ENCODE measurements around the gene KCTD13.
"Not testable (repeated sequence)": the region's sequence is repeated elsewhere in the genome, so short reads cannot be mapped to it uniquely, and the experiment has no call there.

The KCTD13 gene

DNA sequence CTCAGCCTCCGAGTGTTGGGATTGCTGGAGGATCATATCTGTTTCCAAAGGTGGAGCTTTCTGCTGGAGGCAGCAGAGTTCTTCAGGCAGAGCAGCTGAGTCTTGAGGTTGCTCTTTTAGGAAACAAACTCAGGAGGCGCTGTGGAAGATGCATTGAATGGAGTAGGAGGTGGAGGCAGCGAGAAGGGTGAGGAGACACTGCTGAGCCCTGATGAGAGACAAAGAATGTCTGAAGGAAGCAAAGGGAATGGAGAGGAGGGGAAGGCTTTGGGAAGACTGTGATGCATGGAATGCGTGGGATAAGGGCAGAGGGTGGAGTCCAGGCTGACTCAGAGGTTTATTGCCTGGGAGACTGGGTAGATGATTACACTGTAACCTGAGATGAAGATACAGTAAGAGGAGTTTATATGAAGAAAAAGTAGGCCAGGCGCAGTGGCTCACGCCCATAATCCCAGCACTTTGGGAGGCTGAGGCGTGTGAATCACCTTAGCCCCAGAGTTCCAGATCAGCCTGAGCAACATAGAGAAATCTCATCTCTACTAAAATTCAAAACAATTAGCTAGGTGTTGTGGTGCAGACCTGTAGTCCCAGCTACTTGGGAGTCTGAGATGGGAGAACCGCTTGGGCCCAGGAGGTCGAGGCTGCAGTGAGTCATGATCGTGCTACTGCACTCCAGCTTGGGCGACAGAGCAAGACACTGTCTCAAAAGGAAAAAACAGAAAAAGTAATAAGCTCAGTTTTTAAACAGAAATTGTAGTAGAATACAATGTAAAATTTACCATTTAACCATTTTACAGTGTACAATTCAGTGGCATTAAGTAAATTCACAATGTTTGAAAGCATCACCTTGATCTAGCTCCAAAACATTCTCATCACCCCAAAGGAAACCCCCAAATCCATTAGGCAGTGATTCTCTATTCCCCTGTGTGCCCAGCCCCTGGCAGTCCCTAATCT lies 18.1 kb upstream of the KCTD13 start:
- DNase-seq, result no peak

DNA sequence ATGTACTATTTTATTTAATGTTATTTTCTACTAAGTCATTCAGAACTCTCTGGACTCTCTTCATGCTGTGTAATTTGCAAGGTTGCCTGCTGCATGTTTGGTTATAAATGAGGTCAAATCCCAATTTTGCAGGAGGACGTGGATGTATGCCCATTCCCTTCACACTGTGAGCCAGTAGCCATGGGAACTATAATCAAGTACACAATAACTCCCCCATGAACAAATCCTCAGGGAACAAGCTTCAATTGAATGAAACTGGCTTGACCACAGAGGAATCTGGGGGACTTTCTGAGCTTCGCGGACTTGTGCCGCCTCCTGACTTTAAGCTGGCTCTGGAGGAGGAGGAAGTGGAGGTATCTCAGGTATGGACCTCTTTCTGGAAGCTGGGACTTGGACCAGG lies 14.6 kb upstream of the KCTD13 start:
- no peak for DNase-seq

DNA sequence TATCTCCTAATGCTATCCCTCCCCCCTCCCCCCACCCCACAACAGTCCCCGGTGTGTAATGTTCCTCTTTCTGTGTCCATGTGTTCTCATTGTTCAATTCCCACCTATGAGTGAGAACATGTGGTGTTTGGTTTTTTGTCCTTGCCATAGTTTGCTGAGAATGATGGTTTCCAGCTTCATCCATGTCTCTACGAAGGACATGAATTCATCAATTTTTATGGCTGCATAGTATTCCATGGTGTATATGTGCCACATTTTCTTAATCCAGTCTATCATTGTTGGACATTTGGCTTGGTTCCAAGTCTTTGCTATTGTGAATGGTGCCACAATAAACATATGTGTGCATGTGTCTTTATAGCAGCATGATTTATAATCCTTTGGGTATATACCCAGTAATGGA lies 5.7 kb upstream of the KCTD13 start:
- DNase-seq, result not testable (repeated sequence)

DNA sequence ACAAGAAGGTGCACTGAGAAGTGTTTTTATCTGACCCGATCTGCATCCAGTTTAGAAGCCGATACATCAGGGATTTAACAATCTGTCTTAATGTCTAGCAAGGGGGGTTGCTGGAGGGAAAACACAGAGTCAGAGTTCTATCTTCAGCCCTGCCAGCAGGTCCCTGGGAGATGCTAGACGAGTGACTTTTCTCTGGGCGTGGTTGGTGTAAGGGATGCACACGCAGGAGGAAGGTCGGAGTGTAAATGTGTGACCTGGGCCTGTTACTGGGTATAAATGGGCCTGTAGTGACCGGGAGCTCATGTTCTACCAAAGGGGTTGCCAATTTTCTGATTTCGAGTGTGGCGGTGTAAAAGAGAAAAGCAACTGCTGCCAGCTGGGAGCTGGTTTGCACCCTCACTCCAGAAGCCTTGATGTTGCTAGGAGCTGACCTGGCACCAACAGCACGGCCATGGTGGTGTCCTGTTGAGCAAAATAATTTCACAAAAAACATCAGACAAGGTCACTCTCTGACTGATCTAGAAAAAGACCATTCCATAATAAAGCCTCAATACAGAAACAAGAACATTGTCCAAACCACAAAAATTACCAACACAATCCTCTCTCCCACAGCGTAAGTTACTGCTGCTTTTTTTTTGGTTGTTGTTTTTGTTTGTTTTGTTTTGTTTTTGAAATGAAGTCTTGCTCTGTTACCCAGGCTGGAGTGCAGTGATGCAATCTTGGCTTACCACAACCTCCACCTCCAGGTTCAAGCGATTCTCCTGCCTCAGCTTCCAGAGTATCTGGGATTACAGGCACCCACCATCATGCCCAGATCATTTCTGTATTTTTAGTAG lies 1.3 kb upstream of the KCTD13 start:
- DNase-seq, result no peak

- DNase-seq, result no peak
Measured at GRCh38 chr16:29926711-29927052, 656 bp upstream of the KCTD13 start.

DNA sequence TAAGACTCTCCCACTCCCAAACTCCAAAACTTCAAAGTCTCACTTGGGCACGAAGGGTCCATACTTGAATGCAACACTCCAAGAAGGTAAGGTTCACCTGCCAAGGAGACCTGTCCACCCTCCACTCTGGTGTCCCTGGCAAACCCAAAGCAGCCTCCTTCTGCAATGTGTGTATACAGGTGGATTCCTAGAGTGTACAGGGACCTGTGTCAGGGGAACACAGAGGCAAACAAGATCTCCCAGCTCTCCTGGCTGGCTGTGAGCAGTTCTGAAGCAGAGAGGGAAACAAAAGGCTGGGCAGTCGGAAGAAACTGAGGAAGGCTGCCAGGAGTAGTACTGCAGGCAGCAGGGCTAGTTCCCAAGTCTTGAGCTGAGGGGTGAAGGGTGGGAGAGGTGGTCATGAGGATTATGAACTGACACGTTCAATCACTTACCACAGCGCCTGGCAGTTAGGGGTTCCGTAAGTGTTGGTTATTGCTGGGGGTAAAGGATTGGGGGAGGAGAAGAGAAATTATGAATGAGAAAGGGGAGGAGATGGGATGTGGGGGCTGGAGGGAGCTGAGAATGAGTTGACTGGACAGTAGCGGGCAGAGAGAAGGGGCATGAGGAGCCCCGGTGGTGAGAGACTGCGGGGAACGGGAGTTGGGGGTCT lies 795 bp downstream of the KCTD13 start:
- DNase-seq, result peak; percentile 56

DNA sequence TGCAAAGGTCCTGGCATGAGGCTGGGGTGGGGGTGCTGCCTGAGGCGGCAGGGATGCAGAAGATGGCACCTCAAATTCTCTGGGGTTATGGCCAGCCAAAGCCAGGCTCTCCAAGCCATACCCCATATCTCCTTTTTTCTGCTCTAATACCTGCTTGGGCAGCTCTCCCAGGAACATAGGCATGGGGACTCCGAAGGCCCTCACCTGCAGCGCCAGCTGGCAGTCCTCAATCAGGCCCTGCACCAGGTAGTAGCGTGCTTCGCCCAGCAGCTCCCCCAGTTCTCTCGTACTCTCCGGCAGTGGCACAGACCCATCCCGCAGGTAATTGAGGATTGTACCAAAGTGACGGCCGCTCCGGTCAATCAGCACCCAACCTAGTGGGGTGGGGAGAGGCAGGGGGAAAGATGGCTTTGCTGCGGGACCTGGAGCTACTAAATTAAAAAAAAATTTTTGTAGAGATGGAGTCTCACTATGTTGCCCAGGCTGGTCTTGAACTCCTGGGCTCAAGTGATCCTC lies 3.0 kb downstream of the KCTD13 start:
- DNase-seq, result no peak

GRCh38 chr16:29922326-29922725 lies 3.7 kb downstream of the KCTD13 start:
- DNase-seq, result no peak

- no peak for DNase-seq
Measured at GRCh38 chr16:29921034-29921385, 5.0 kb downstream of the KCTD13 start.

GRCh38 chr16:29920288-29921033 lies 5.6 kb downstream of the KCTD13 start:
- no peak for DNase-seq

DNA sequence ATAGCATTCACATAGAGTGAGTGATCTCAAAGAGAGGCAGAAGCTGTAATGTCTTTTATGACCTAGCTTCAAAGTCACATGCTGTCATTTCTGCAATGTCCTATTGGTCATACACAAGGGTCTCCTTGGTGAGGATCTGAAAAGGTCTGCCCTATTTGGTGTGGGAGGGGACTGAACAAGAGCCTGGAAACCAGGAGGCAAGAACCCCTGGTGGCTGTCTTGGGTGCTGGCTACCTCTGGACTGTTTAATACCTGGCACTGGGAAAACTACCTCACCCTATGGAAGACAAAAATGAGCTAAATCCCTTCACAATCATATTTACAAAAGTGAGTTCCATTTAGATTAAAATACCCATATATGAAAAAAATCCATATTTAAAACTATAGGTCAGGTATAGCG lies 9.0 kb downstream of the KCTD13 start:
- no peak for DNase-seq

GRCh38 chr16:29915590-29916247 lies 10.3 kb downstream of the KCTD13 start:
- no peak for DNase-seq

DNA sequence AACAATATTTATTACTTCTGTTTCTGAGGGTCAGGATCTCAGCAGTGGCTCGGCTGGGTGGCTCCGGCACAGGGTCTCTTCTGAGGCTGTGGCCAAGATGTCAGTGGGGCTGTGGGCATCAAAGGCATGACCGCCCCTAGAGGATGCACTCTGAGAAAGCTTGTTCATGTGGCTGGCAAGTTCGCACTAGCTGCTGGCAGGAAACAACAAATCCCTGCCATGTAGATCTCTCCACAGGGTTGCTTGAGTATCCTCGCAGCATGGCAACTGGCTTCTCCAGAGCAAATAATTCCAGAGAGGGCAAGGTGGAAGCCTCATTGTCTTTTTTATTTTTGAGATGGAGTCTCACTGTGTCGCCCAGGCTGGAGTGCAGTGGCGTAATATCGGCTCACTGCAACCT lies 12.5 kb downstream of the KCTD13 start:
- no peak for DNase-seq

GRCh38 chr16:29912087-29912486 lies 13.9 kb downstream of the KCTD13 start:
- DNase-seq, result no peak

GRCh38 chr16:29911676-29912010 lies 14.4 kb downstream of the KCTD13 start:
- DNase-seq, result no peak

DNA sequence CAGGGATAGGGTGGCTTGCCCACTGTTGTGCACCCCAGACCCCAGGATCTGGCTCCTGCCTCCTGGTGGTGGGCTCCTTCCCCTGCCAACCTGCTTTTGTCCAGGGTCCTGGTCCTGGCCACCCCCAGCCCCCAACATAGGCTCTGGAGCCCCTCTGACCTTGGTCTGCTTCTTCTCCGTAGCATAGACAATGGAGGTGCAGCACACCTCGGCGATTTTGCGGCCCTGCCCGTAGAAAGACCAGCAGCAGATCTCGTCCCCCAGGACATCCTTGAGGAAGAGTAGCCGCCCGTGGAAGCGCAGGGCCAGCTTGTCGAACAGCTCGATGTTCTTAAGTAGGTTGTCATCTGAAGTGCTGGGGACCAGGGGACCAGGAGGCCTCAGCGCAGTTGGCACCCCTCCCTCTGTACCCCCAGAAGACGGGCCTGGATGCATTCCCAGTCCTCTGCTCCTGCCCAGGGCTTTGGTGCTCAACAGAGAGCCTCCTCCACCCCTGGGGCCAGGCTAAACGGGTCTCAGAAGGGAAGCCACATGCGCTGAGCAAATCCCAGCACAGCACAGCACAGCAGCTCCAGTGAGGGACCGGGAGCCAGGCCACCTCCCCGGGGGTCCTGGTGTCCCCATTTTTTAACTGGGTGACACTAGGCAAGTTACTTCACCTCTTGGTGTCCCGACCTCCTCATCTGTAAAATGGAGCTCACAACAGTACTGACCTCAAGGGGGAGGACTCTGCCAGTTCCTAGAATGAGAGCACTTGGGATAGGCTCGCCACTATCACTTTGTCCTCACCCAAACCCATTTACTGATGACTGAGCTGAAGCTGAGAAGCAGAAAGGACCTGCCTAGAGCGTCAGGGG lies 15.0 kb downstream of the KCTD13 start:
- peak; percentile 26 for DNase-seq

DNA sequence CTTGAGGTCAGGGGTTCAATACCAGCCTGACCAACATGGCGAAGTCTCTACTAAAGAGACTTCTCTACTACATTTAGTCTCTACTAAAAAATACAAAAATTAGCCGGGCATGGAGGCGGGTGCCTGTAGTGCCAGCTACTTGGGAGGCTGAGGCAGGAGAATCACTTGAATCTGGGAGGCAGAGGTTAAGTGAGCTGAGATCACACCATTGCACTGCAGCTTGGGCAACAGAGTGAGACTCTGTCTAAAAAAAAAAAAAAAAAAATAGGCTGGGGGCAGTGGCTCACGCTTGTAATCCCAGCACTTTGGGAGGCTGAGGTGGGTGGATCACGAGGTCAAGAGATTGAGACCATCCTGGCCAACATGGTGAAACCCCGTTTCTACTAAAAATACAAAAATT lies 16.2 kb downstream of the KCTD13 start:
- DNase-seq, result not testable (repeated sequence)

- DNase-seq, result peak; percentile 42
Measured at GRCh38 chr16:29909391-29909790, 16.6 kb downstream of the KCTD13 start.

GRCh38 chr16:29908719-29909220 lies 17.3 kb downstream of the KCTD13 start:
- no peak for DNase-seq

GRCh38 chr16:29907973-29908372 lies 18.1 kb downstream of the KCTD13 start:
- DNase-seq, result no peak
